Kidney (tissue), 14 donors: ENCODE data around the gene RIT2. TPM values are rescaled to one million over a fixed set of nuclear protein-coding genes. Genes with fewer than 3 reads are reported as not detected.

Source experiments
- DNase-seq, 5 donors: peaks; one replicate each; pipeline ENCODE4 v3.0.0-alpha.2; 2013 to 2020
- FAIRE-seq: peaks from 2 replicates; lab custom pipeline; 2012; peaks lifted over from hg19 to GRCh38; lab: Jason Lieb, UNC
- H3K27ac ChIP-seq, 2 donors: one replicate each; pipeline ENCODE4 v1.7.0; 2013; ENCODE audit warnings: low read depth in 2 of 2, low read length in 2 of 2, inconsistent platforms in 1 of 2
- H3K27me3 ChIP-seq: one replicate; pipeline ENCODE4 v1.7.1; 2013; ENCODE audit warnings: low read length, inconsistent platforms; ENCODE audit not compliant: control insufficient read depth, insufficient read depth
- H3K36me3 ChIP-seq, 3 donors: one replicate each; pipeline versions ENCODE4 v1.7.0 to v1.7.1; 2013; ENCODE audit warnings: low read length in 3 of 3, control low read depth in 1 of 3, inconsistent platforms in 1 of 3; ENCODE audit not compliant: insufficient read depth in 3 of 3, control insufficient read depth in 2 of 3
- H3K4me1 ChIP-seq, 3 donors: one replicate each; pipeline versions ENCODE4 v1.7.0 to v1.7.1; 2013; ENCODE audit warnings: low read length in 3 of 3, inconsistent platforms in 1 of 3, low read depth in 1 of 3; ENCODE audit not compliant: control insufficient read depth in 2 of 3, insufficient read depth in 2 of 3
- H3K4me3 ChIP-seq, 3 donors: one replicate each; pipeline versions ENCODE4 v1.7.0 to v1.8.1; 2013; ENCODE audit warnings: low read length in 3 of 3, control low read depth in 1 of 3, inconsistent platforms in 1 of 3
- H3K9ac ChIP-seq, 3 donors: one replicate each; pipeline versions ENCODE4 v1.7.0 to v1.7.1; 2013; ENCODE audit warnings: low read length in 3 of 3, control low read depth in 1 of 3, inconsistent platforms in 1 of 3
- H3K9me3 ChIP-seq, 3 donors: one replicate each; pipeline versions ENCODE4 v1.7.0 to v1.7.1; 2013; ENCODE audit warnings: low read length in 3 of 3, control low read depth in 1 of 3, inconsistent platforms in 1 of 3; ENCODE audit not compliant: control insufficient read depth in 2 of 3, insufficient read depth in 1 of 3
- intact Hi-C: fragments of 100-400 bp; cut with DNase I; formaldehyde crosslinking; loops from one replicate; pipeline ENCODE4 v1.11.1; 2022
- polyA plus RNA-seq: library from polyadenylated mRNA; stranded (reverse); fragments of 350-450 nt; fragmentation: Illumina TruSeq; extraction: RNeasy Lipid Tissue Mini Kit (QIAGEN cat#74804); gene quantifications from one replicate; pipeline ENCODE4 v1.2.3, GENCODE V29; 2014; ENCODE audit warnings: low read depth, low replicate concordance; ENCODE audit not compliant: insufficient read depth
- total RNA-seq: library from RNA; stranded (reverse); fragmentation: NEBNext Ultra II Directional; extraction: Animal tissue kit (Norgen Biotek cat#: 25700); gene quantifications from one replicate; pipeline ENCODE4 v1.2.1, GENCODE V29; 2021
- TF ChIP-seq, protein P1 (sequence below): IDR thresholded peaks from 3 replicates; pipeline ENCODE4 v1.5.1; 2012; ENCODE audit warnings: mild to moderate bottlenecking, moderate library complexity, borderline replicate concordance; ENCODE audit not compliant: insufficient read depth; ENCODE audit errors: extremely low read depth
- donor health status: control.
- donor health status: control.
- donor health status: control.
- donor health status: control.
- donor health status: control.
- donor health status: DM: yes; HTN: yes; CAD: no.
- donor health status: Normal renal cell carcinoma (clear cell type).

Gene RIT2
- total and polyA plus RNA-seq, 2 donors from 2014 or later, result not detected

DNA sequence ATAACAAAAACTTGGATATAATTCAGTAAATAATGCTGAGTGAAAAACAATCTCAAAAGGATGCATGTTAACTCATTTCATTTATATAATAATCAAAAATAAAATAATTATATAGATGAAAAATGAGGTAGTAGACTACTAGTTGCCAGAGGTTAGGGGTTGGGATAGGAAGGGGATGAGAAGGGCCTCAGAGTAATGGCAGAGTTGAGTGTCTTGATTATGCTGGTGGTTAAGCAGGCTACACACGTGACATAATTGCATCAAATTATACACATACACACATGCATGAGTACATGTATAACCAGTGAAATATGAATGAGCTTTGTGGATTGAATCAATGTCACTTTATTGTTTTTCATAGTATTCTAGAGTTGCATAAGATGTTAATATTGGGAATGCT is 201.0 kb downstream of the RIT2 start:
- Histone ChIP-seq H3K27me3 (no peaks in the 10 kb centered on the region), H3K9ac (no peak overlapping the region), H3K9me3 (no peaks in the 10 kb centered on the region), H3K36me3 (no peaks in the 10 kb centered on the region), H3K4me1 (no peaks in the 10 kb centered on the region), H3K27ac (no peak overlapping the region), H3K4me3 (no peak overlapping the region)
- intact Hi-C loops, result no loop called here
- DNase-seq (no peak), FAIRE-seq (no peak)
- TF ChIP-seq, protein P1, sequence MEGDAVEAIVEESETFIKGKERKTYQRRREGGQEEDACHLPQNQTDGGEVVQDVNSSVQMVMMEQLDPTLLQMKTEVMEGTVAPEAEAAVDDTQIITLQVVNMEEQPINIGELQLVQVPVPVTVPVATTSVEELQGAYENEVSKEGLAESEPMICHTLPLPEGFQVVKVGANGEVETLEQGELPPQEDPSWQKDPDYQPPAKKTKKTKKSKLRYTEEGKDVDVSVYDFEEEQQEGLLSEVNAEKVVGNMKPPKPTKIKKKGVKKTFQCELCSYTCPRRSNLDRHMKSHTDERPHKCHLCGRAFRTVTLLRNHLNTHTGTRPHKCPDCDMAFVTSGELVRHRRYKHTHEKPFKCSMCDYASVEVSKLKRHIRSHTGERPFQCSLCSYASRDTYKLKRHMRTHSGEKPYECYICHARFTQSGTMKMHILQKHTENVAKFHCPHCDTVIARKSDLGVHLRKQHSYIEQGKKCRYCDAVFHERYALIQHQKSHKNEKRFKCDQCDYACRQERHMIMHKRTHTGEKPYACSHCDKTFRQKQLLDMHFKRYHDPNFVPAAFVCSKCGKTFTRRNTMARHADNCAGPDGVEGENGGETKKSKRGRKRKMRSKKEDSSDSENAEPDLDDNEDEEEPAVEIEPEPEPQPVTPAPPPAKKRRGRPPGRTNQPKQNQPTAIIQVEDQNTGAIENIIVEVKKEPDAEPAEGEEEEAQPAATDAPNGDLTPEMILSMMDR, result no peak

DNA sequence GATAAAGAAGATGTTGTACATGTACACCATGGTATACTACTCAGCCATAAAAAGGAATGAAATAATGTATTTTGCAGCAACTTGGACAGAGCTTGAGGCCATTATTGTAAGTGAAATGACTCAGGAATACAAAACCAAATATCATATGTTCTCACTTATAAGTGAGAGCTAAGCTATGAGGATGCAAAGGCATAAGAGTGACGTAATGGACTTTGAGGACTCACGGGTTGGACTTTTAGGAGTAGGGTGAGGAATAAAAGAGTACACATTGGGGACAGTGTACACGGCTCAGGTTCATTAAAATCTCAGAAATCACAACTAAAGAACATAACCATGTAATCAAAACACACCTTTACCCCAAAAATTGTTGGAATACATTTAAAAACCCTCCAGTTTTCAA is 206.4 kb downstream of the RIT2 start:
- DNase-seq (no peak), FAIRE-seq (no peak)
- H3K9ac ChIP-seq, result no peak overlapping the region

DNA sequence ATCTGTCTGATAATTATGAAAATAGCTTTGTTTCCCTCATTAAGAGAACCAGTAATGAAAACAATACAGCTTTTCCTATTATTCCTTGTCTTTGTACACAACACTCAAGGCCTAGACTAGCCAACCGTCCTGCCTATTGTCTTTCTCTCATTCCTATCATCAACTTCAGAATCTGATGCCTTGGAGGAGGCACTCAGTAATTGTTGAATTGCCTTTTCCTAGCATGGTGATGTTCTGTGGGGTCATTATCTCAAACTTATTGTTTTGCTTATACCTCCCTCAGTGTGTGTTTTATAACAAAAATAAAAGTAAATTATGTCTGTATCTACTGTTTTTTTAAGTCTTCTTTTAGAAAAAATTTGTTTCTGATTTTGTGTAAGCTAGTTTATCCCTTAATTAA is 208.7 kb downstream of the RIT2 start:
- intact Hi-C loops, result no loop called here
- Histone ChIP-seq H3K36me3 (no peaks in the 10 kb centered on the region), H3K9me3 (no peaks in the 10 kb centered on the region), H3K27me3 (no peaks in the 10 kb centered on the region), H3K4me1 (no peaks in the 10 kb centered on the region), H3K9ac (no peak overlapping the region), H3K4me3 (no peak overlapping the region), H3K27ac (no peak overlapping the region)
- FAIRE-seq, result no peak
- TF ChIP-seq, protein P1, result no peak
- no peak for DNase-seq

More for the DNA sequence above, 206.4 kb downstream of the RIT2 start:
- H3K9me3 ChIP-seq, result no peaks in the 10 kb centered on the region
- H3K27ac ChIP-seq, result no peak overlapping the region
- intact Hi-C loops, result no loop called here
- no peaks in the 10 kb centered on the region for H3K36me3 ChIP-seq
- H3K27me3 ChIP-seq, result no peaks in the 10 kb centered on the region
- no peak overlapping the region for H3K4me3 ChIP-seq
- TF ChIP-seq, protein P1, result no peak
- H3K4me1 ChIP-seq, result no peaks in the 10 kb centered on the region

DNA sequence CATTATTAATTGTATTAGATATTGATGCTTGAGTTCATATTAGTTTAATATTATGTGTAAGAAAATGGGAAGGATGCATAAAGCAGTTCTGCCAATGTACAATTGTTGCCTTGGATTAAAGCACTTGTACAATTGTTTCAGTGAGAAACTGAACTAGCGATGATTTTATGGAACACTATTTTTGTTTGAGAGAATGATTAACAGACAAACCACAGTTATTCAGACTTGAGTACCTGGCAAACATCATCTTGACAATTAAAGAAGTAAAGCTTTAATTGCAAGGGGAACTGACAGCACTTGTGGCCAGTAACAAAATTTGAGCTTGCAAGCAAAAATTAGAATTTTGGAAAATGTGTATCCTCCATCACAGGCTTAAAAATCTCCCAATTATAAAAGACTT is 214.3 kb downstream of the RIT2 start:
- Histone ChIP-seq H3K4me1 (no peaks in the 10 kb centered on the region), H3K27me3 (no peaks in the 10 kb centered on the region), H3K4me3 (no peak overlapping the region), H3K9me3 (no peaks in the 10 kb centered on the region), H3K9ac (no peak overlapping the region), H3K36me3 (no peaks in the 10 kb centered on the region), H3K27ac (no peak overlapping the region)
- DNase-seq (no peak), FAIRE-seq (no peak)
- TF ChIP-seq, protein P1, result no peak
- intact Hi-C loops, result no loop called here
